Activated naive CD8-positive, alpha-beta T cell treated with anti-CD3 and anti-CD28 coated beads for 36 hours (primary cell): Measurements from ENCODE around the gene CANX. TPM values are rescaled to one million over a fixed set of nuclear protein-coding genes. Genes with fewer than 3 reads are reported as not detected.

ENCODE experiments used
- DNase-seq: peaks from one replicate; pipeline ENCODE4 v3.0.0; 2021
- H3K27ac Mint-ChIP-seq: one replicate; pipeline ENCODE4 v1.8.0; 2022; ENCODE audit warnings: mild to moderate bottlenecking, moderate library complexity, mixed read lengths
- H3K27me3 Mint-ChIP-seq: one replicate; pipeline ENCODE4 v1.8.0; 2022; ENCODE audit warnings: mild to moderate bottlenecking, mixed read lengths
- H3K36me3 Mint-ChIP-seq: one replicate; pipeline ENCODE4 v1.8.0; 2021; ENCODE audit warnings: mild to moderate bottlenecking, mixed read lengths
- H3K4me1 Mint-ChIP-seq: one replicate; pipeline ENCODE4 v1.8.0; 2021; ENCODE audit warnings: mixed read lengths
- H3K4me3 Mint-ChIP-seq: one replicate; pipeline ENCODE4 v1.8.0; 2022; ENCODE audit warnings: mild to moderate bottlenecking, moderate library complexity, mixed read lengths
- H3K9me3 Mint-ChIP-seq: one replicate; pipeline ENCODE4 v1.8.0; 2022; ENCODE audit warnings: mixed read lengths
- total RNA-seq, 2 experiments: library from RNA; stranded (reverse); gene quantifications; one replicate each; pipeline ENCODE4 v1.2.3, GENCODE V29; 2021

Gene CANX
- total RNA-seq, 2 experiments from 2014 or later: 535 to 571 TPM

DNA sequence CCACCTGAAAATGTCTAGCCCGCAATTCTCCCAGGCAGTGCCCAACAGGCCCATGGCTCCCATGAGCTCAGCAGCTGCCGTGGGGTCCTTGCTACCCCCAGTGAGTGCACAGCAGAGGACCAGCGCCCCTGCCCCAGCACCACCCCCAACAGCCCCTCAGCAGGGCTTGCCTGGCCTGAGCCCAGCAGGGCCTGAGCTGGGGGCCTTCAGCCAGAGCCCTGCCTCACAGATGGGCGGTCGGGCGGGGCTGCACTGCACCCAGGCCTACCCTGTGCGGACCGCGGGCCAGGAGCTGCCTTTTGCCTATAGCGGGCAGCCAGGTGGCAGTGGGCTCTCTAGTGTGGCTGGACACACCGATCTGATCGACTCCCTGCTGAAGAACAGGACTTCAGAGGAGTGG lies 75.7 kb downstream of the CANX start:
- no peak for DNase-seq
- H3K4me3 Mint-ChIP-seq: no peak overlapping the region
- H3K4me1 Mint-ChIP-seq: no peaks in the 10 kb centered on the region
- peaks cover 14% of the 10 kb centered on the region for H3K36me3 Mint-ChIP-seq
- H3K9me3 Mint-ChIP-seq: no peaks in the 10 kb centered on the region
- no peaks in the 10 kb centered on the region for H3K27me3 Mint-ChIP-seq
- H3K27ac Mint-ChIP-seq: no peak overlapping the region

DNA sequence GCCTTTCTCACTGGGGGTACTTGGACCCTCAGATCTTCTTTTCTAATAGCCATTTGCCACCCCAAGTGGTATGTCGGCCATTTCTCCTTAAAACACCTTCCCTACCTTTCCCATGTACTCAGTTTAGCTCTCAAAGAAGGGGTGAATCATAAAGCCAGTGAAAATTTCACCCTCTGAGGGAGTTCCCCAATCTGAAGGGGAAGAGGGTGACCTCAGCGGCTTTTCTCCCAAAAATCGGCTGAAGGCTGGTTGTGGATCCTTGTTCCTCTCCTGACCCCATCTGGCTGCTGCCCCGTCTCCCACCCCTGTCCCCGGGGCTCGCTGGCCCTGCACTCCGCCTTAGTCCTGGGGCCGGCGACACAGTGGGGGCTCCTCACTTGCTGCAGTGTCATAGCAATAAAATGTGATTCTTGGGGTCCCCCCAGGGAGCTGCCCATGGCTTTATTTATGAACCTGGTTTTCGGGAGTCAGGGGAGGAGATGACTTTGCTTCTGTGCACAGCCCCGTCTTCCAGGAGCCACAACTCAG lies 77.7 kb downstream of the CANX start:
- H3K27ac Mint-ChIP-seq: no peak overlapping the region
- H3K9me3 Mint-ChIP-seq: no peaks in the 10 kb centered on the region
- H3K4me1 Mint-ChIP-seq: no peaks in the 10 kb centered on the region
- DNase-seq: no peak
- H3K4me3 Mint-ChIP-seq: no peak overlapping the region
- peaks cover 14% of the 10 kb centered on the region for H3K36me3 Mint-ChIP-seq
- no peaks in the 10 kb centered on the region for H3K27me3 Mint-ChIP-seq

DNA sequence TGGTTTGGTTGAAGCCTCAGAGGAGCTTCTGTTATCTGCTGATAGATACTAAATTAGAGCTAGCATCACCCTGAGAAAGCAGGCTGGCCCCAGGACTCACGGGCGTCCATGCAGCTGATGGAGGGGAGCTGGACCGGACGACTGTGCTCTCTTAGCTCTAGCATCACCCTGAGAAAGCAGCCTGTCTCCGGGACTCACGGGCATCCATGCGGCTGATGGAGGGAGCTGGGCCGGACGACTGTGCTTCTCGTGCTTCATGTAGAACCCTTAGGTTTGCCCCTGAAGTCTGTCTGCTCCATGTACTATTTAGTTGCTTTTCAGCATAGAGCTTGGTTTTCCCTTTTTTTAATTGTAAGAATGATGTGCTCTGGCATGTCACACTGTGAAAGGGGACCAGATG lies 78.7 kb downstream of the CANX start:
- Mint-ChIP-seq H3K4me3 (no peak overlapping the region), H3K9me3 (no peaks in the 10 kb centered on the region), H3K27ac (no peak overlapping the region), H3K4me1 (no peaks in the 10 kb centered on the region), H3K36me3 (peaks cover 10% of the 10 kb centered on the region), H3K27me3 (no peaks in the 10 kb centered on the region)
- DNase-seq: no peak

DNA sequence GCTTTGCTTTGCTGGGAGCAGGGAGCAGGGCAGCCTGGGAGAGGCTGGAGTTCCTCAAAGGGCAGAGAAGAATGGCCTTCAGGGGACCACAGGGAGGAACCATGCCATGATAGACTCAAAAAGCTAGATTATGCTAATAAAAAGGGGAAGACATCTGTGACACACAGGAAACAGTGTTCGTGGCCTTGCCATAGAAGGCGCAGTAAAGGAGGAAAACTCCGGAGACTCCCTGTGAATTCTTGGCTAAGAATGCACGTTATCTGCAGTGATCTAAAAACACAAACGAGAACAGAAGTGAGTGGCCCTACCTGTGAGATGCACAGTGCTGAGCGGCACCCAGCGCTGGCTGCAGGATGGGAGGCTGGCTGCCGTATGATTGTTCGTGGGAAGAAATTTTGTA lies 79.1 kb downstream of the CANX start:
- Mint-ChIP-seq H3K27me3 (no peaks in the 10 kb centered on the region), H3K4me1 (no peaks in the 10 kb centered on the region), H3K9me3 (no peaks in the 10 kb centered on the region), H3K4me3 (no peak overlapping the region), H3K36me3 (peaks cover 7% of the 10 kb centered on the region), H3K27ac (no peak overlapping the region)
- no peak for DNase-seq

DNA sequence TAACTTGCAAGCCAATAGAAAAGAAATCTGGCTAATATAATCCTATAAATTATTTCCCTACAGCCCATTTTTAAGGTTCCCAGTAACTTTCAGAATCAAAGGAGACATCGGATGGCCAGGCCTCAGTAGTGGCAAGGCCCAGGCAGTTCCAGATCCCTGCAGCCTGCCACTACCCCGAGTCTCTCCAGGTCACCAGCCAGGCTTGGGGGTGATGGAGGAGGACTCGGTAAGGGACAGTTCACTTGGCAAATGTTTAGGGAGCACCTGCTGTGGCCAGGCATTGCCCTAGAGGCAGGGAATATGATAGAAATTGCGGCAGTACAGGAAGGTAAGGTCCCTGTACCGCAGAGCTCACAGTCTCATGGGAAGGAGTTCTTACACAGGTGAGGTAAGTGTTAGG lies 79.8 kb downstream of the CANX start:
- Mint-ChIP-seq H3K27ac (peak overlapping the region; percentile 12), H3K4me3 (no peak overlapping the region), H3K9me3 (no peaks in the 10 kb centered on the region), H3K4me1 (no peaks in the 10 kb centered on the region), H3K36me3 (peaks cover 3% of the 10 kb centered on the region), H3K27me3 (no peaks in the 10 kb centered on the region)
- DNase-seq: no peak

DNA sequence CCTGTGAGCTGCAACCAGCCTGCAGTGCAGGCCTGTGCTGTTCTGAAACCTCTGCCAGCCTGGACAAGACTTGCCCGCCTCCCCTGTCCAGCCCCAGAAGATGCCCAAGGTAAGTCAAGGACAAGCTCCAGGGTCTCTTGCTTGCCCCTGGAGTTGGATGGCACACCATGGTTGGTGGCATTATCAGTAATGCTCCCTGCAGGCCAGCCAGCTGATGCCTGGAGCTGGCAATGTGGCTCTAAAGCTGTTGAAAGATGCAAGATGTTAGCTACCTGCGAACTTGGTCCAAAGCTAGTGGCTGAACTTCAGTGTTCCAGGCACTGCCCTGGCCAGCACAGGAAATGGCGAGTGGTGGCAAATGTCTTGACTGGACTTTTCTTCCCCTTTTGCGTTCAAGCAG lies 81.1 kb downstream of the CANX start:
- Mint-ChIP-seq H3K36me3 (peaks cover 1% of the 10 kb centered on the region), H3K27ac (no peak overlapping the region), H3K4me1 (no peaks in the 10 kb centered on the region), H3K9me3 (no peaks in the 10 kb centered on the region), H3K4me3 (no peak overlapping the region), H3K27me3 (no peaks in the 10 kb centered on the region)
- DNase-seq: no peak

DNA sequence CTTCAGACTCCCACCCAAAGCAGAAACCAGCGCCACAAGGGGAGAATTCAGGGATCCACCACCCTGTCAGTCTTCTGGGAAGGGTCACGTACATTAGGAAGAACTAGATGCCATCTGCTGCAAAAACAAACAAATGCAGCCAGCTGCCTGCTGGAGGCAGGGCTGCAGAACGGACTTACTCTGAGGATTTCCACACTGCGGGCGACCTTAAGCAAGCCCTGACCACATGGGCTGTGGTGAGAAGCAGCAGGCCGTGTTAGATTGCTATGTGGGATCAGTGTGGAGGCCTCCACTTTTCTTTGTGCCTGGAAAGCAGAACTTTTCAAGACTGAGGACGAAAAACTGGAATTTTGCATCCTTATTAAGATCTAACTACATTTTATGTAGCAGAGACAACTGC lies 81.6 kb downstream of the CANX start:
- peaks cover 1% of the 10 kb centered on the region for H3K36me3 Mint-ChIP-seq
- H3K9me3 Mint-ChIP-seq: no peaks in the 10 kb centered on the region
- no peaks in the 10 kb centered on the region for H3K27me3 Mint-ChIP-seq
- no peak for DNase-seq
- no peak overlapping the region for H3K4me3 Mint-ChIP-seq
- H3K4me1 Mint-ChIP-seq: no peaks in the 10 kb centered on the region
- H3K27ac Mint-ChIP-seq: no peak overlapping the region

Other genes starting within 250 kb of the CANX start
- gene RUFY1, start 148.4 kb upstream of the CANX start, total RNA-seq: 10 to 100 TPM; 31.1 to 31.8 TPM
- 100 to 1,000 TPM; 840 to 912 TPM for gene HNRNPH1, start 75.3 kb upstream of the CANX start, total RNA-seq
- gene CBY3, start 17.9 kb upstream of the CANX start, total RNA-seq: 1 to 10 TPM in 1 of 2 experiments, under 1 TPM in 1; 0.68 to 1.1 TPM
- gene MAML1, start 33.9 kb downstream of the CANX start, total RNA-seq: 10 to 100 TPM; 24.1 to 24.2 TPM
- gene LTC4S, start 95.0 kb downstream of the CANX start, total RNA-seq: under 1 TPM in 1 of 2 experiments, not detected in 1; 0.29 TPM
- 10 to 100 TPM; 67.9 to 71.5 TPM for gene MGAT4B, start 107.9 kb downstream of the CANX start, total RNA-seq
- gene SQSTM1, start 121.9 kb downstream of the CANX start, total RNA-seq: 100 to 1,000 TPM; 111 to 117 TPM
- gene MRNIP, start 159.8 kb downstream of the CANX start, total RNA-seq: 10 to 100 TPM; 12.3 to 13.9 TPM
- gene TBC1D9B, start 208.9 kb downstream of the CANX start, total RNA-seq: 10 to 100 TPM; 73.1 to 74.9 TPM